ENCODE data around the gene CBLIF.
A peak's percentile ranks its signal among the peaks of the same experiment; 100 is the strongest.
"Not testable (repeated sequence)": the region's sequence is repeated elsewhere in the genome, so short reads cannot be mapped to it uniquely, and the experiment has no call there.

The CBLIF gene

GRCh38 chr11:59845399-59845798 is at the start of gene CBLIF:
Gene CBLIF (minus strand): TSS chr11:59845499. CDS start chr11:59845453, 46 bp downstream.
- no peak for DNase-seq

- DNase-seq, result no peak
Observed at GRCh38 chr11:59894616-59895015, 49.3 kb upstream of the CBLIF start.

GRCh38 chr11:59891781-59892181 is 46.5 kb upstream of the CBLIF start:
- DNase-seq, result peak; percentile 72

- not testable (repeated sequence) for DNase-seq
Observed at GRCh38 chr11:59887156-59887555, 41.9 kb upstream of the CBLIF start.

GRCh38 chr11:59883597-59883996 is 38.3 kb upstream of the CBLIF start:
- no peak for DNase-seq

- no peak for DNase-seq
Observed at GRCh38 chr11:59879567-59879966, 34.3 kb upstream of the CBLIF start.

- DNase-seq, result no peak
Observed at GRCh38 chr11:59878575-59878974, 33.3 kb upstream of the CBLIF start, which contains the start of gene OOSP3. Gene OOSP3 (plus strand): TSS chr11:59878782. CDS start chr11:59878809, 27 bp downstream.

- no peak for DNase-seq
Observed at GRCh38 chr11:59877784-59878183, 32.5 kb upstream of the CBLIF start.

GRCh38 chr11:59877325-59877724 is 32.0 kb upstream of the CBLIF start:
- no peak for DNase-seq

- DNase-seq, result no peak
Observed at GRCh38 chr11:59875856-59876519, 30.7 kb upstream of the CBLIF start.

- DNase-seq, result no peak
Observed at GRCh38 chr11:59872076-59872475, 26.8 kb upstream of the CBLIF start.

GRCh38 chr11:59867946-59868345 is 22.6 kb upstream of the CBLIF start:
- DNase-seq, result no peak

- DNase-seq, result no peak
Observed at GRCh38 chr11:59866836-59867235, 21.5 kb upstream of the CBLIF start.

GRCh38 chr11:59866397-59866796 is 21.1 kb upstream of the CBLIF start, which contains the start of gene TCN1:
Gene TCN1 (minus strand): TSS chr11:59866487. CDS start chr11:59866470, 17 bp downstream.
- peak; percentile 78 for DNase-seq

GRCh38 chr11:59865031-59865430 is 19.7 kb upstream of the CBLIF start:
- DNase-seq, result peak; percentile 52

- peak; percentile 18 for DNase-seq
Observed at GRCh38 chr11:59862252-59862651, 17.0 kb upstream of the CBLIF start.

GRCh38 chr11:59859673-59860072 is 14.4 kb upstream of the CBLIF start:
- no peak for DNase-seq

GRCh38 chr11:59857439-59858434 is 12.4 kb upstream of the CBLIF start:
- DNase-seq, result no peak

GRCh38 chr11:59854871-59855270 is 9.6 kb upstream of the CBLIF start:
- no peak for DNase-seq

GRCh38 chr11:59851416-59851815 is 6.1 kb upstream of the CBLIF start:
- DNase-seq, result not testable (repeated sequence)

- DNase-seq, result not testable (repeated sequence)
Observed at GRCh38 chr11:59849551-59849950, 4.3 kb upstream of the CBLIF start.

GRCh38 chr11:59849129-59849528 is 3.8 kb upstream of the CBLIF start:
- peak; percentile 41 for DNase-seq

GRCh38 chr11:59848439-59848838 is 3.1 kb upstream of the CBLIF start:
- not testable (repeated sequence) for DNase-seq

- DNase-seq, result no peak
Observed at GRCh38 chr11:59847626-59848025, 2.3 kb upstream of the CBLIF start.

Measured in suppressor macrophage treated with lipopolysaccharide for 4 hours (primary cell).